ENCODE results near the gene PBRM1. TPM values are rescaled to one million over a fixed set of nuclear protein-coding genes. Genes with fewer than 3 reads are reported as not detected.

The PBRM1 gene
- polyA plus RNA-seq, 1 experiment = 16.5 TPM

- no peak for DNase-seq (ENCODE audit: low read depth)
- Histone ChIP-seq H3K36me3 (ENCODE audit: control insufficient read depth, insufficient read depth, low read length) (no peaks in the 10 kb centered on the region), H3K27me3 (ENCODE audit: control insufficient read depth, insufficient read depth, low read length) (peaks cover 2% of the 10 kb centered on the region), H3K4me3 (ENCODE audit: low read depth, low read length) (no peak overlapping the region)
- CTCF ChIA-PET = interaction anchor here (1.2 kb wide), 1 partner anchor 43 kb away, joined by 3 read pairs; no protein-coding TSS in a partner anchor
- POLR2A ChIA-PET = no interaction called here
- TF ChIP-seq CTCF (IDR thresholded peaks at IDR 0.05; ENCODE audit: insufficient read depth, low read depth, low read length) = no peak
Observed at GRCh38 chr3:52517796-52518722, 167.7 kb downstream of the PBRM1 start.

- CTCF ChIA-PET = no interaction called here
- Histone ChIP-seq H3K4me3 (ENCODE audit: low read depth, low read length) (no peak overlapping the region), H3K36me3 (ENCODE audit: control insufficient read depth, insufficient read depth, low read length) (no peaks in the 10 kb centered on the region), H3K27me3 (ENCODE audit: control insufficient read depth, insufficient read depth, low read length) (peaks cover 2% of the 10 kb centered on the region)
- POLR2A ChIA-PET = no interaction called here
- no peak for TF ChIP-seq CTCF (IDR thresholded peaks at IDR 0.05; ENCODE audit: insufficient read depth, low read depth, low read length)
- no peak for DNase-seq (ENCODE audit: low read depth)
Observed at GRCh38 chr3:52516509-52517195, 169.1 kb downstream of the PBRM1 start.

GRCh38 chr3:52515192-52515591 is 170.5 kb downstream of the PBRM1 start:
- POLR2A ChIA-PET = no interaction called here
- Histone ChIP-seq H3K36me3 (ENCODE audit: control insufficient read depth, insufficient read depth, low read length) (no peaks in the 10 kb centered on the region), H3K4me3 (ENCODE audit: low read depth, low read length) (no peak overlapping the region), H3K27me3 (ENCODE audit: control insufficient read depth, insufficient read depth, low read length) (peaks cover 4% of the 10 kb centered on the region)
- CTCF ChIA-PET = no interaction called here
- TF ChIP-seq CTCF (IDR thresholded peaks at IDR 0.05; ENCODE audit: insufficient read depth, low read depth, low read length) = no peak
- no peak for DNase-seq (ENCODE audit: low read depth)

GRCh38 chr3:52514576-52514975 is 171.1 kb downstream of the PBRM1 start:
- ChIA-PET POLR2A (no interaction called here), CTCF (no interaction called here)
- no peak for TF ChIP-seq CTCF (IDR thresholded peaks at IDR 0.05; ENCODE audit: insufficient read depth, low read depth, low read length)
- H3K4me3 ChIP-seq (ENCODE audit: low read depth, low read length) = no peak overlapping the region
- no peak for DNase-seq (ENCODE audit: low read depth)
- no peaks in the 10 kb centered on the region for H3K36me3 ChIP-seq (ENCODE audit: control insufficient read depth, insufficient read depth, low read length)
- H3K27me3 ChIP-seq (ENCODE audit: control insufficient read depth, insufficient read depth, low read length) = peaks cover 4% of the 10 kb centered on the region

- TF ChIP-seq CTCF (IDR thresholded peaks at IDR 0.05; ENCODE audit: insufficient read depth, low read depth, low read length) = no peak
- ChIA-PET POLR2A (no interaction called here), CTCF (no interaction called here)
- Histone ChIP-seq H3K4me3 (ENCODE audit: low read depth, low read length) (no peak overlapping the region), H3K27me3 (ENCODE audit: control insufficient read depth, insufficient read depth, low read length) (peaks cover 4% of the 10 kb centered on the region), H3K36me3 (ENCODE audit: control insufficient read depth, insufficient read depth, low read length) (no peaks in the 10 kb centered on the region)
- DNase-seq (ENCODE audit: low read depth) = no peak
Observed at GRCh38 chr3:52513281-52513680, 172.4 kb downstream of the PBRM1 start.

Data from BJ (cell line).